Upper lobe of right lung (tissue), 1 donor: ENCODE measurements around the gene ABCA8. TPM values are rescaled to one million over a fixed set of nuclear protein-coding genes. Genes with fewer than 3 reads are reported as not detected.

Experiments used
- ATAC-seq: fragments of 200-7000 bp; cut with Tn5 transposase; one replicate; pipeline ENCODE4 v1.9.1; 2020; ENCODE audit warnings: mild to moderate bottlenecking, moderate library complexity
- DNase-seq: peaks from one replicate; pipeline ENCODE4 v3.0.0-alpha.2; 2020
- H3K27ac ChIP-seq: fragments of 200-600 bp; one replicate; pipeline ENCODE4 v1.8.0; 2022
- H3K27me3 ChIP-seq: fragments of 200-600 bp; one replicate; pipeline ENCODE4 v1.8.0; 2022; ENCODE audit warnings: mild to moderate bottlenecking
- H3K36me3 ChIP-seq: fragments of 200-600 bp; one replicate; pipeline ENCODE4 v1.8.0; 2022
- H3K4me1 ChIP-seq: fragments of 200-600 bp; one replicate; pipeline ENCODE4 v1.8.0; 2022
- H3K4me3 ChIP-seq: fragments of 200-600 bp; one replicate; pipeline ENCODE4 v1.8.0; 2022; ENCODE audit warnings: mild to moderate bottlenecking
- H3K9me3 ChIP-seq: fragments of 200-600 bp; one replicate; pipeline ENCODE4 v1.8.0; 2022
- CTCF ChIP-seq: fragments of 200-600 bp; IDR thresholded peaks from one replicate; pipeline ENCODE4 v1.8.0; 2022; ENCODE audit warnings: antibody characterized with exemption
- intact Hi-C: fragments of 100-400 bp; cut with DNase I; formaldehyde crosslinking; loops from one replicate; pipeline ENCODE4 v1.11.0; 2022
- total RNA-seq: library from RNA; stranded (reverse); fragmentation: NEBNext Ultra II Directional; extraction: Animal tissue kit (Norgen Biotek cat#: 25700); gene quantifications from one replicate; pipeline ENCODE4 v1.2.1, GENCODE V29; 2021
- donor health status: DM: no; HTN: yes; CAD: no; lungs with severe emphysema.

The ABCA8 gene
- total RNA-seq, 1 donor from 2014 or later, result 34.0 TPM

DNA sequence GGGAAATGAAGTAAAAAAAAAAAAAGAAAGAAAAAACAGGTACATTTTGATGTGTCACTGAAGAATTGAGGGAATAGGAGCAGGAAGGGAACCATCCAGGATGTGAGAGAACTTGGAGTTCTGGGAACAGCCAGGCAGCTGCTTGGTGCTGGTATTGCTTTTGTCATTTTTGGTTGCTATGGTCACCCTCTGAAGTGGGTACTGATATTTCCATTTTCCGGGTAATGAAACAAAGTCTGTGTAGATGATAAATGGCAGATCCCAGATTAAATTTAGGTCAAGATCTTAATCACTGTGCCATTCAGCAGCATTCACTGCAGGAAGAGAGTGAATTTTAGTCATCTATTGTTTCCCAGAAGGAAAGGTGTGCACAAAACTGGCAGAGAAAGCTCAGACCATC, 93.6 kb downstream of the ABCA8 start:
- ATAC-seq (no peak), DNase-seq (no peak)
- no peak overlapping the region for H3K4me3 ChIP-seq
- H3K27ac ChIP-seq, result no peak overlapping the region
- TF ChIP-seq CTCF, result no peak
- intact Hi-C loops, result no loop called here
- H3K9me3 ChIP-seq, result no peaks in the 10 kb centered on the region
- peaks cover 5% of the 10 kb centered on the region for H3K4me1 ChIP-seq
- H3K36me3 ChIP-seq, result no peaks in the 10 kb centered on the region
- H3K27me3 ChIP-seq, result no peaks in the 10 kb centered on the region

DNA sequence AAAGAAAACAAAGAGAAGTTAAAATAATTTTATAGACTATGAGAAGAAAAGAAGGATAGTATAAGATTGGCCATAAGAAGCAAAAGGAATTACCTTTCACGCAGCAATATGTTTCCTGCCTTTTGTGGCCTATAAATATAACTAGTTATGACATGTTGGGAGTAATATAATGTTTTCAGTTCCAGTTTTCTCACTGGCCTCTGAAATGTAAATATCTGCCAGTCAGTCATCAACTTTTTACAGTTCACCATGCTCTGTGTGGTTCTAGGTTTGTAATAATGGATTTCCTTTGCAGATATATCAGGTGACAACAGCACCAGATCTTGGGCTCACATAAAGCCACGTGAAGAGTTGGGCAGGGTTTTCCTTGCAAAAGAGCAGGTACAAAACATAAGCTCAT, 94.3 kb downstream of the ABCA8 start:
- ATAC-seq (no peak), DNase-seq (no peak)
- Histone ChIP-seq H3K9me3 (no peaks in the 10 kb centered on the region), H3K36me3 (no peaks in the 10 kb centered on the region), H3K4me3 (no peak overlapping the region), H3K27ac (no peak overlapping the region), H3K27me3 (no peaks in the 10 kb centered on the region), H3K4me1 (peaks cover 5% of the 10 kb centered on the region)
- intact Hi-C loops, result no loop called here
- TF ChIP-seq CTCF, result no peak

- ATAC-seq, result no peak
- Histone ChIP-seq H3K27ac (no peak overlapping the region), H3K36me3 (no peaks in the 10 kb centered on the region), H3K9me3 (no peaks in the 10 kb centered on the region), H3K4me1 (no peaks in the 10 kb centered on the region), H3K4me3 (no peak overlapping the region), H3K27me3 (no peaks in the 10 kb centered on the region)
- no peak for TF ChIP-seq CTCF
- intact Hi-C loops, result no loop called here
- no peak for DNase-seq
Measured at GRCh38 chr17:68854452-68854851, 100.7 kb downstream of the ABCA8 start.

DNA sequence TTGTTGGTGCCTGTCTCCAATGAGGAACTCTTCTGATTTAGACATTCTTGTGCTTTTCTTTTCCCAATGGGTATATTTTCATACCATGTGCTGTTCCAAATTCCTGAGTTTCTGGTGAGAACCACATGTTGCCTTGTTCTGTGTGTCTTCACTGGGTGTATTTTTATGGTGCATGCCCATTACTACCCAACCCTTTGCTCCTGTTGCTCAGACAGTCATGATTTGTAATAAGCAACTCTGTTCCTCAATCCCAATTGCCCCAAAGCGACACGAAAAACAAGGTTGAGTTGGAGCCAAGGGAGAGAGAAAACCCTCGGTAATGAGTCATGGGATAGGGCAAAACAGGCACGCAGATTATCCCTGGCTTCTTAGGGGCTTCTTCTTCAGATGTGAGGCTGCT, 101.8 kb downstream of the ABCA8 start:
- Histone ChIP-seq H3K27ac (no peak overlapping the region), H3K4me1 (no peaks in the 10 kb centered on the region), H3K4me3 (no peak overlapping the region), H3K36me3 (no peaks in the 10 kb centered on the region), H3K27me3 (no peaks in the 10 kb centered on the region), H3K9me3 (no peaks in the 10 kb centered on the region)
- ATAC-seq, result no peak
- DNase-seq, result no peak
- no peak for TF ChIP-seq CTCF
- intact Hi-C loops, result no loop called here

- H3K9me3 ChIP-seq, result no peaks in the 10 kb centered on the region
- no peak overlapping the region for H3K4me3 ChIP-seq
- no peaks in the 10 kb centered on the region for H3K4me1 ChIP-seq
- no peaks in the 10 kb centered on the region for H3K27me3 ChIP-seq
- no peak overlapping the region for H3K27ac ChIP-seq
- no peaks in the 10 kb centered on the region for H3K36me3 ChIP-seq
- no peak for ATAC-seq
- intact Hi-C loops, result no loop called here
- no peak for DNase-seq
- TF ChIP-seq CTCF, result no peak
Measured at GRCh38 chr17:68853036-68853435, 102.2 kb downstream of the ABCA8 start.

DNA sequence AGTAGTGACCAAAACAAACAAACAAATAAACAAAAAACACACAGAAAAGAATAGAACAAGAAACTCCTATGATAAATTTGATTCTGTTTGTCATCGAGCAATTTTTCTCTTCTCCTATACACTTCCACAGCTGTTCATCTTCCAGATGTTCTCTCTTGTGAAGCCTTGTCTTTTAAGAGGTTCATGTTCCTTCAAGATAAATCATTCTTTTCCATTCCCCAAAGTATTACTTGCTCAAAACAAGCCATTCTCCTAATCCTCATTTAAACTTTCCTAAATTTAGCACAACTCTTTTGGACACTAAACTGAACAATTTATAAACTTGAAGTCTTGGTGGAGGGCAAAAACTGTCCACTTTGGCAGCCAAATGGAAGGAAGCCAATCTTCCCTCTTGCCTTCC, 103.3 kb downstream of the ABCA8 start:
- TF ChIP-seq CTCF, result no peak
- DNase-seq (no peak), ATAC-seq (no peak)
- Histone ChIP-seq H3K4me3 (no peak overlapping the region), H3K27ac (no peak overlapping the region), H3K9me3 (no peaks in the 10 kb centered on the region), H3K27me3 (no peaks in the 10 kb centered on the region), H3K4me1 (no peaks in the 10 kb centered on the region), H3K36me3 (no peaks in the 10 kb centered on the region)
- intact Hi-C loops, result no loop called here
